Smooth muscle cell of the coronary artery (primary cell): ENCODE data around the gene AP1S3. TPM values are rescaled to one million over a fixed set of nuclear protein-coding genes. Genes with fewer than 3 reads are reported as not detected.

Source experiments
- total RNA-seq: library from RNA; depleted of rRNA; stranded (reverse); fragments of >200 nt; gene quantifications from 2 replicates; pipeline ENCODE4 v1.2.3, GENCODE V29; 2014; ENCODE audit warnings: low replicate concordance

Gene AP1S3
- total RNA-seq = 1.6 and 9.6 TPM in 2 replicates

GRCh38 chr2:223837287-223838061 is at the start of gene AP1S3:
Gene AP1S3, minus strand, starts transcription at chr2:223837582. Its CDS starts 132 bp downstream, at chr2:223837450.

Other genes starting within 250 kb of the AP1S3 start
- 1.3 and 36.4 TPM in 2 replicates for gene SCG2, start 235.2 kb downstream of the AP1S3 start, total RNA-seq
- gene WDFY1, start 107.8 kb upstream of the AP1S3 start, total RNA-seq = 111 and 292 TPM in 2 replicates
- 13.5 and 23.8 TPM in 2 replicates for gene MRPL44, start 119.9 kb upstream of the AP1S3 start, total RNA-seq
- 306 and 937 TPM in 2 replicates for gene SERPINE2, start 201.7 kb upstream of the AP1S3 start, total RNA-seq